Natural killer cell (primary cell): ENCODE measurements around the gene MED16. TPM values are rescaled to one million over a fixed set of nuclear protein-coding genes. Genes with fewer than 3 reads are reported as not detected.
"Not testable (repeated sequence)": the region's sequence is repeated elsewhere in the genome, so short reads cannot be mapped to it uniquely, and the experiment has no call there.

Source experiments
- ATAC-seq, 3 donors: fragments of 150-1000 bp in 2 of 3; fragments of 200-7000 bp in 1 of 3; cut with Tn5 transposase; 1 replicate in 1 of 3; 2 replicates in 2 of 3; pipeline ENCODE4 v1.10.0; 2021; ENCODE audit warnings: mild to moderate bottlenecking in 2 of 3, moderate library complexity in 2 of 3
- DNase-seq, 2 donors: peaks; one replicate each; pipeline versions ENCODE4 v3.0.0 to v3.0.0-alpha.2; 2013 to 2021; ENCODE audit warnings: mixed read lengths in 1 of 2
- H3K27ac ChIP-seq: one replicate; pipeline ENCODE4 v1.5.1; 2013; ENCODE audit warnings: mild to moderate bottlenecking, low read length
- H3K27me3 ChIP-seq: one replicate; pipeline ENCODE4 v1.6.1; 2013; ENCODE audit warnings: low read length; ENCODE audit not compliant: control insufficient read depth, insufficient read depth
- H3K36me3 ChIP-seq: one replicate; pipeline ENCODE4 v1.6.1; 2013; ENCODE audit warnings: low read length; ENCODE audit not compliant: control insufficient read depth, insufficient read depth
- H3K4me1 ChIP-seq: one replicate; pipeline ENCODE4 v1.6.1; 2013; ENCODE audit warnings: low read length; ENCODE audit not compliant: control insufficient read depth, insufficient read depth
- H3K4me3 ChIP-seq: one replicate; pipeline ENCODE4 v1.5.1; 2013; ENCODE audit warnings: low read length
- H3K9me3 ChIP-seq: one replicate; pipeline ENCODE4 v1.6.1; 2013; ENCODE audit warnings: low read length; ENCODE audit not compliant: control insufficient read depth, insufficient read depth
- H3K27ac Mint-ChIP-seq, 2 donors: one replicate each; pipeline ENCODE4 v1.8.0; 2022; ENCODE audit warnings: mild to moderate bottlenecking in 2 of 2, mixed read lengths in 2 of 2, moderate library complexity in 1 of 2
- H3K27me3 Mint-ChIP-seq, 2 donors: one replicate each; pipeline ENCODE4 v1.8.0; 2022; ENCODE audit warnings: low read depth in 2 of 2, mixed read lengths in 2 of 2
- H3K36me3 Mint-ChIP-seq: one replicate; pipeline ENCODE4 v1.8.0; 2022; ENCODE audit warnings: mixed read lengths
- H3K4me1 Mint-ChIP-seq, 2 donors: one replicate each; pipeline ENCODE4 v1.8.0; 2022; ENCODE audit warnings: mixed read lengths in 2 of 2
- H3K4me3 Mint-ChIP-seq: one replicate; pipeline ENCODE4 v1.8.0; 2022; ENCODE audit warnings: mild to moderate bottlenecking, moderate library complexity, mixed read lengths
- H3K9me3 Mint-ChIP-seq, 2 donors: one replicate each; pipeline ENCODE4 v1.8.0; 2022; ENCODE audit warnings: mixed read lengths in 2 of 2
- WGBS: methylation state at CpG from one replicate; pipeline ENCODE4 v1.1.7; 2013; ENCODE audit warnings: missing lambda C conversion rate; ENCODE audit not compliant: insufficient coverage; 5-methylcytosine and 5-hydroxymethylcytosine counted together
- intact Hi-C: fragments of 100-400 bp; cut with micrococcal nuclease; formaldehyde crosslinking; loops from one replicate; pipeline ENCODE4 v1.14.2; 2022
- total RNA-seq, 4 donors: library from RNA; stranded (reverse); fragments of 120-200 nt in 1 of 4; gene quantifications; one replicate each; pipeline versions ENCODE4 v1.2.3 to v1.2.4, GENCODE V29; 2013 to 2022
- TF ChIP-seq, protein P1 (sequence below): fragments of 200-600 bp; IDR thresholded peaks from one replicate; pipeline ENCODE4 v1.8.0; 2022; ENCODE audit warnings: antibody characterized with exemption

Gene MED16
- total RNA-seq, 3 donors from 2014 or later (not counting 1 experiment from before 2014, with no cell fraction given) = 44.2 to 50.1 (median 44.7) TPM

DNA sequence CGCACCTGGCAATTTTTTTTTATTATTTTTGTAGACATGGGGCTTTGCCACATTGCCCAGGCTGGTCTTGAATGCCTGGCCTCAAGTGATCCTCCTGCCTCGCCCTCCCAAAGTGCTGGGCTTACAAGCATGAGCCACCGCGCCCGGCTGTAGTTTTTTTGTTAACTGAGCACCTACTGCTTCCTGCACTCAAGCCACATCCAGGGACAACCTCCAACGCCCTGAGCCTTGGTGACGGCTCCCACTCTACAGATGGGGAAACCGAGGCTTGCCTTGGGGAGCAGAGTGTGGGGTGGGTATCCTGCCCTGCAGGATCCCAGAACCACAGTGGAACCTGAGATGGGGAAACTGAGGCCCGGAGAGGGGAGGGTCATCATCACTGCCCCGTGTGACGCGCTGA, 37.8 kb downstream of the MED16 start:
- H3K27ac Mint-ChIP-seq = no peak overlapping the region
- Histone ChIP-seq H3K36me3 (no peaks in the 10 kb centered on the region), H3K9me3 (no peaks in the 10 kb centered on the region), H3K27me3 (peaks cover 7% of the 10 kb centered on the region), H3K4me1 (peaks cover 7% of the 10 kb centered on the region), H3K4me3 (no peak overlapping the region), H3K27ac (no peak overlapping the region)
- intact Hi-C loops = no loop called here
- TF ChIP-seq, protein P1, sequence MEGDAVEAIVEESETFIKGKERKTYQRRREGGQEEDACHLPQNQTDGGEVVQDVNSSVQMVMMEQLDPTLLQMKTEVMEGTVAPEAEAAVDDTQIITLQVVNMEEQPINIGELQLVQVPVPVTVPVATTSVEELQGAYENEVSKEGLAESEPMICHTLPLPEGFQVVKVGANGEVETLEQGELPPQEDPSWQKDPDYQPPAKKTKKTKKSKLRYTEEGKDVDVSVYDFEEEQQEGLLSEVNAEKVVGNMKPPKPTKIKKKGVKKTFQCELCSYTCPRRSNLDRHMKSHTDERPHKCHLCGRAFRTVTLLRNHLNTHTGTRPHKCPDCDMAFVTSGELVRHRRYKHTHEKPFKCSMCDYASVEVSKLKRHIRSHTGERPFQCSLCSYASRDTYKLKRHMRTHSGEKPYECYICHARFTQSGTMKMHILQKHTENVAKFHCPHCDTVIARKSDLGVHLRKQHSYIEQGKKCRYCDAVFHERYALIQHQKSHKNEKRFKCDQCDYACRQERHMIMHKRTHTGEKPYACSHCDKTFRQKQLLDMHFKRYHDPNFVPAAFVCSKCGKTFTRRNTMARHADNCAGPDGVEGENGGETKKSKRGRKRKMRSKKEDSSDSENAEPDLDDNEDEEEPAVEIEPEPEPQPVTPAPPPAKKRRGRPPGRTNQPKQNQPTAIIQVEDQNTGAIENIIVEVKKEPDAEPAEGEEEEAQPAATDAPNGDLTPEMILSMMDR = no peak
- H3K4me1 Mint-ChIP-seq = peaks cover 0 to 4% of the 10 kb centered on the region in 2 donors
- no peak for ATAC-seq
- no peaks in the 10 kb centered on the region for H3K9me3 Mint-ChIP-seq
- no peaks in the 10 kb centered on the region for H3K36me3 Mint-ChIP-seq
- peaks cover 7 to 11% of the 10 kb centered on the region in 2 donors for H3K27me3 Mint-ChIP-seq
- DNase-seq = no peak
- 87% methylated on average over 12 of the region's 12 CpGs for WGBS
- H3K4me3 Mint-ChIP-seq = no peak overlapping the region

- Histone ChIP-seq H3K4me1 (peaks cover 3% of the 10 kb centered on the region), H3K36me3 (no peaks in the 10 kb centered on the region), H3K27me3 (peaks cover 6% of the 10 kb centered on the region), H3K27ac (no peak overlapping the region), H3K9me3 (no peaks in the 10 kb centered on the region), H3K4me3 (no peak overlapping the region)
- Mint-ChIP-seq H3K36me3 (no peaks in the 10 kb centered on the region), H3K27me3 (peaks cover 7 to 11% of the 10 kb centered on the region in 2 donors), H3K4me3 (no peak overlapping the region), H3K4me1 (peaks cover 0 to 4% of the 10 kb centered on the region in 2 donors), H3K9me3 (no peaks in the 10 kb centered on the region), H3K27ac (no peak overlapping the region)
- WGBS = 100% methylated on average over 4 of the region's 6 CpGs
- ATAC-seq = no peak
- TF ChIP-seq, protein P1 = no peak
- DNase-seq = no peak
- intact Hi-C loops = no loop called here
These were observed 38.4 kb downstream of the MED16 start for GRCh38 chr19:854549-854948.

GRCh38 chr19:853614-854220, 39.3 kb downstream of the MED16 start:
- H3K36me3 Mint-ChIP-seq, intact Hi-C loops, H3K4me3 ChIP-seq, H3K27me3 ChIP-seq, H3K36me3 ChIP-seq, H3K27ac Mint-ChIP-seq, H3K9me3 ChIP-seq, H3K4me1 ChIP-seq, ATAC-seq, H3K27ac ChIP-seq, H3K9me3 Mint-ChIP-seq, H3K4me1 Mint-ChIP-seq, H3K4me3 Mint-ChIP-seq, DNase-seq: not testable (repeated sequence)
- H3K27me3 Mint-ChIP-seq = peaks cover 4 to 16% of the 10 kb centered on the region in 2 donors
- WGBS = 85% methylated on average over 9 of the region's 17 CpGs

- H3K9me3 Mint-ChIP-seq = no peaks in the 10 kb centered on the region
- H3K9me3 ChIP-seq = no peaks in the 10 kb centered on the region
- H3K4me1 Mint-ChIP-seq = peaks cover 0 to 4% of the 10 kb centered on the region in 2 donors
- peaks cover 0 to 11% of the 10 kb centered on the region in 2 donors for H3K27me3 Mint-ChIP-seq
- H3K27me3 ChIP-seq = peaks cover 4% of the 10 kb centered on the region
- TF ChIP-seq, protein P1 = no peak
- no peak overlapping the region for H3K27ac Mint-ChIP-seq
- H3K36me3 Mint-ChIP-seq = no peaks in the 10 kb centered on the region
- no peaks in the 10 kb centered on the region for H3K4me1 ChIP-seq
- 43% methylated on average over 61 of the region's 67 CpGs for WGBS
- no peaks in the 10 kb centered on the region for H3K36me3 ChIP-seq
- intact Hi-C loops = no loop called here
- no peak overlapping the region for H3K27ac ChIP-seq
- no peak overlapping the region for H3K4me3 ChIP-seq
- no peak overlapping the region for H3K4me3 Mint-ChIP-seq
- no peak for DNase-seq
- no peak for ATAC-seq
These were observed 39.9 kb downstream of the MED16 start for GRCh38 chr19:853014-853585.
